IMR-90 (cell line): ENCODE results near the gene MYL2. TPM values are rescaled to one million over a fixed set of nuclear protein-coding genes. Genes with fewer than 3 reads are reported as not detected.

Experiments used
- ATAC-seq: fragments of 200-7000 bp; cut with Tn5 transposase; 2 replicates; pipeline ENCODE4 v1.9.1; 2020; ENCODE audit warnings: low read depth, mild to moderate bottlenecking, moderate library complexity
- BruUV-seq: library from RNA; stranded (reverse); fragments of 400-500 nt; replicated peaks from 2 replicates; lab custom pipeline; 2021; lab: Mats Ljungman, UMichigan
- CTCF ChIA-PET: fragments of 300-600 bp; formaldehyde crosslinking; extraction: SDS; loops from one replicate; lab custom pipeline; 2021; ENCODE audit warnings: antibody characterized with exemption; lab: Yijun Ruan, JAX
- POLR2A ChIA-PET: fragments of 300-600 bp; sonication (Branson Sonifier 250); formaldehyde crosslinking; loops from one replicate; lab custom pipeline; 2022; ENCODE audit warnings: antibody characterized with exemption; ENCODE audit not compliant: unreplicated experiment; lab: Charles Lee
- DNase-seq: peaks from one replicate; pipeline ENCODE4 v3.0.0; 2013
- H2AFZ ChIP-seq: replicated peaks from 2 replicates; pipeline ENCODE3; 2013; ENCODE audit warnings: low read length, mild to moderate bottlenecking; ENCODE audit not compliant: poor library complexity
- H2AK5ac ChIP-seq: 2 replicates; pipeline ENCODE4 v1.6.1; 2013; ENCODE audit warnings: low read depth, low read length, inconsistent platforms
- H2AK9ac ChIP-seq: replicated peaks from 2 replicates; pipeline ENCODE3; 2013; ENCODE audit warnings: mild to moderate bottlenecking, low read depth, low read length, moderate library complexity; ENCODE audit not compliant: poor library complexity
- H2BK120ac ChIP-seq: 2 replicates; pipeline ENCODE4 v1.6.1; 2013; ENCODE audit warnings: low read depth, low read length, inconsistent platforms
- H2BK15ac ChIP-seq: 3 replicates; pipeline ENCODE4 v1.6.1; 2013; ENCODE audit warnings: low read depth, low read length, inconsistent platforms
- H2BK20ac ChIP-seq: 2 replicates; pipeline ENCODE4 v1.6.1; 2013; ENCODE audit warnings: low read depth, mild to moderate bottlenecking, inconsistent platforms, low read length, moderate library complexity
- H2BK5ac ChIP-seq: 2 replicates; pipeline ENCODE4 v1.6.1; 2013; ENCODE audit warnings: mild to moderate bottlenecking, low read depth, low read length, inconsistent platforms; ENCODE audit not compliant: poor library complexity, severe bottlenecking
- H3K14ac ChIP-seq: replicated peaks from 2 replicates; pipeline ENCODE4 v1.6.1; 2013; ENCODE audit warnings: low read depth, low read length, inconsistent platforms
- H3K18ac ChIP-seq: 2 replicates; pipeline ENCODE4 v1.6.1; 2013; ENCODE audit warnings: low read depth, low read length, control low read depth
- H3K23ac ChIP-seq: 2 replicates; pipeline ENCODE4 v1.6.1; 2013; ENCODE audit warnings: low read depth, low read length, inconsistent platforms
- H3K27ac ChIP-seq: 2 replicates; pipeline ENCODE4 v1.5.1; 2013; ENCODE audit warnings: mild to moderate bottlenecking, control low read depth, low read length; ENCODE audit not compliant: insufficient read depth
- H3K27me3 ChIP-seq: 2 replicates; pipeline ENCODE4 v1.6.1; 2013; ENCODE audit warnings: low read length; ENCODE audit not compliant: control insufficient read depth, insufficient read depth
- H3K36me3 ChIP-seq: 2 replicates; pipeline ENCODE4 v1.6.1; 2013; ENCODE audit warnings: low read length, mixed read lengths; ENCODE audit not compliant: control insufficient read depth, insufficient read depth
- H3K4ac ChIP-seq: 2 replicates; pipeline ENCODE4 v1.6.1; 2013; ENCODE audit warnings: low read depth, low read length, inconsistent platforms
- H3K4me1 ChIP-seq: 2 replicates; pipeline ENCODE4 v1.6.1; 2013; ENCODE audit warnings: low read length, mixed read lengths; ENCODE audit not compliant: control insufficient read depth, insufficient read depth
- H3K4me2 ChIP-seq: 2 replicates; pipeline ENCODE4 v1.6.1; 2013; ENCODE audit warnings: low read depth, mild to moderate bottlenecking, control low read depth, low read length, moderate library complexity
- H3K4me3 ChIP-seq: 2 replicates; pipeline ENCODE4 v1.5.1; 2013; ENCODE audit warnings: low read depth, mild to moderate bottlenecking, control low read depth, low read length, moderate library complexity; ENCODE audit not compliant: insufficient read depth
- H3K56ac ChIP-seq: 2 replicates; pipeline ENCODE4 v1.6.1; 2013; ENCODE audit warnings: low read length, inconsistent platforms; ENCODE audit not compliant: insufficient read depth; ENCODE audit errors: extremely low read depth
- H3K79me1 ChIP-seq, 2 experiments: 2 replicates each; pipeline ENCODE4 v1.6.1; 2013; ENCODE audit warnings: low read length in 2 of 2, inconsistent platforms in 1 of 2, low read depth in 1 of 2
- H3K9ac ChIP-seq: 2 replicates; pipeline ENCODE4 v1.6.1; 2013; ENCODE audit warnings: low read depth, low read length, control low read depth
- H3K9me1 ChIP-seq: 2 replicates; pipeline ENCODE4 v1.6.1; 2013; ENCODE audit warnings: low read length, inconsistent platforms; ENCODE audit not compliant: insufficient read depth
- H3K9me3 ChIP-seq: 2 replicates; pipeline ENCODE4 v1.6.1; 2013; ENCODE audit warnings: low read length; ENCODE audit not compliant: control insufficient read depth, insufficient read depth
- H4K20me1 ChIP-seq: 2 replicates; pipeline ENCODE4 v1.6.1; 2013; ENCODE audit warnings: low read length, inconsistent platforms; ENCODE audit not compliant: insufficient read depth
- H4K5ac ChIP-seq: 2 replicates; pipeline ENCODE4 v1.6.1; 2013; ENCODE audit warnings: mild to moderate bottlenecking, low read depth, low read length, control low read depth
- H4K8ac ChIP-seq, 2 experiments: 2 replicates each; pipeline ENCODE4 v1.6.1; 2013; ENCODE audit warnings: low read depth in 2 of 2, low read length in 2 of 2, control low read depth in 1 of 2, inconsistent platforms in 1 of 2
- H4K91ac ChIP-seq: 2 replicates; pipeline ENCODE4 v1.6.1; 2013; ENCODE audit warnings: low read depth, low read length, inconsistent platforms; ENCODE audit not compliant: insufficient read depth
- BHLHE40 ChIP-seq: fragments of 150-350 bp; IDR thresholded peaks from 2 replicates; pipeline ENCODE4 v1.6.1; 2016; ENCODE audit warnings: mild to moderate bottlenecking, low read depth, low read length
- CEBPB ChIP-seq: IDR thresholded peaks from 2 replicates; pipeline ENCODE4 v1.6.1; 2012; ENCODE audit warnings: low read depth, low read length, improper control_type of control experiment
- CHD1 ChIP-seq: IDR thresholded peaks from 2 replicates; pipeline ENCODE4 v1.6.1; 2012; ENCODE audit warnings: low read depth, low read length, improper control_type of control experiment
- MAFK ChIP-seq: IDR thresholded peaks from 2 replicates; pipeline ENCODE4 v1.6.1; 2012; ENCODE audit warnings: low read depth, low read length, improper control_type of control experiment
- NFE2L2 ChIP-seq: fragments of 150-350 bp; IDR thresholded peaks from 2 replicates; pipeline ENCODE4 v1.6.1; 2016; ENCODE audit warnings: low read depth, mild to moderate bottlenecking, low read length
- RAD21 ChIP-seq: IDR thresholded peaks from 2 replicates; pipeline ENCODE4 v1.6.1; 2012; ENCODE audit warnings: low read length, improper control_type of control experiment
- SMC3 ChIP-seq: fragments of 150-350 bp; IDR thresholded peaks from 2 replicates; pipeline ENCODE4 v1.6.1; 2016; ENCODE audit warnings: low read depth, mild to moderate bottlenecking, antibody characterized with exemption, low read length, moderate library complexity
- USF2 ChIP-seq: fragments of 150-350 bp; IDR thresholded peaks from 2 replicates; pipeline ENCODE4 v1.6.1; 2017; ENCODE audit warnings: mild to moderate bottlenecking, antibody characterized with exemption, low read length, low read depth
- WGBS, 2 experiments: methylation state at CpG; one replicate each; pipeline versions ENCODE4 v1.1.5 to v1.1.7; 2013; ENCODE audit warnings: missing lambda C conversion rate in 2 of 2; ENCODE audit not compliant: insufficient read length in 1 of 2; ENCODE audit errors: extremely low coverage in 2 of 2; 5-methylcytosine and 5-hydroxymethylcytosine counted together
- dilution Hi-C: fragments of 300-500 bp; cut with HindIII; formaldehyde crosslinking; loops from one replicate; pipeline ENCODE4 v1.14.3; 2018; ENCODE audit warnings: low sequenced_read_pairs; ENCODE audit not compliant: unreplicated experiment
- in situ Hi-C: fragments of 300-500 bp; cut with MboI; formaldehyde crosslinking; loops from 3 replicates; pipeline ENCODE4 v1.14.3; 2019; ENCODE audit warnings: low sequenced_read_pairs, inconsistent platforms, mixed read lengths
- intact Hi-C: fragments of 100-400 bp; cut with micrococcal nuclease; formaldehyde crosslinking; loops from 2 replicates; pipeline ENCODE4 v1.10.0; 2022
- polyA plus RNA-seq, 3 experiments: library from polyadenylated mRNA; depleted of rRNA; stranded (reverse); fragments of >200 nt; gene quantifications; 2 replicates each; pipeline ENCODE4 v1.2.3, GENCODE V29; 2012; ENCODE audit warnings: low replicate concordance in 1 of 3
- total RNA-seq: library from RNA; depleted of rRNA; stranded (reverse); fragments of >200 nt; gene quantifications from 2 replicates; pipeline ENCODE4 v1.2.3, GENCODE V29; 2012

Gene MYL2
- total and polyA plus RNA-seq, 2 of the 4 experiments (the other 2 are of a cell fraction) = not detected

- Histone ChIP-seq H2AK5ac (no peak overlapping the region), H4K91ac (no peak overlapping the region), H3K4me3 (no peak overlapping the region), H3K9ac (no peak overlapping the region), H3K4ac (no peak overlapping the region), H3K4me2 (no peak overlapping the region), H3K23ac (no peak overlapping the region), H3K14ac (no peak overlapping the region), H2BK5ac (no peak overlapping the region), H3K4me1 (no peaks in the 10 kb centered on the region), H3K56ac (no peak overlapping the region), H2BK20ac (no peak overlapping the region), H3K27ac (no peak overlapping the region), H2BK15ac (no peak overlapping the region), H3K9me1 (no peaks in the 10 kb centered on the region), H4K20me1 (no peaks in the 10 kb centered on the region), H2AFZ (no peak overlapping the region), H4K8ac (no peak overlapping the region), H3K18ac (no peak overlapping the region), H3K79me1 (no peaks in the 10 kb centered on the region), H3K27me3 (peaks cover 7% of the 10 kb centered on the region), H2BK120ac (no peak overlapping the region), H4K5ac (no peak overlapping the region), H3K36me3 (no peaks in the 10 kb centered on the region), H2AK9ac (no peak overlapping the region), H3K9me3 (no peaks in the 10 kb centered on the region)
- in situ Hi-C loops = no loop called here
- POLR2A ChIA-PET = no interaction called here
- 100% methylated on average over 3 of the region's 4 CpGs; no CpG with 5 or more reads in 1 of the 2 experiments for WGBS, 2 experiments
- CTCF ChIA-PET = interaction anchor here (0.6 kb wide), 1 partner anchor 1705 kb away, joined by 3 read pairs; no protein-coding TSS in a partner anchor
- DNase-seq (no peak), ATAC-seq (no peak)
- TF ChIP-seq MAFK = no peak
- no peak for TF ChIP-seq BHLHE40
- TF ChIP-seq USF2 = no peak
- no peak for TF ChIP-seq SMC3
- no peak for TF ChIP-seq RAD21
- TF ChIP-seq CEBPB = no peak
- no peak for TF ChIP-seq NFE2L2
- TF ChIP-seq CHD1 = no peak
- intact Hi-C loops = no loop called here
- dilution Hi-C loops = no loop called here
- no TSS peak for BruUV-seq
Observed at GRCh38 chr12:110903511-110903910, 16.9 kb downstream of the MYL2 start.
